Measurements from ENCODE around the gene NUP54. TPM values are rescaled to one million over a fixed set of nuclear protein-coding genes. Genes with fewer than 3 reads are reported as not detected.

Gene NUP54
- total and polyA plus RNA-seq, 2 of the 8 experiments (the other 6 are each of a cell fraction or from before 2014, with no cell fraction given): 51.4 to 103 TPM

DNA sequence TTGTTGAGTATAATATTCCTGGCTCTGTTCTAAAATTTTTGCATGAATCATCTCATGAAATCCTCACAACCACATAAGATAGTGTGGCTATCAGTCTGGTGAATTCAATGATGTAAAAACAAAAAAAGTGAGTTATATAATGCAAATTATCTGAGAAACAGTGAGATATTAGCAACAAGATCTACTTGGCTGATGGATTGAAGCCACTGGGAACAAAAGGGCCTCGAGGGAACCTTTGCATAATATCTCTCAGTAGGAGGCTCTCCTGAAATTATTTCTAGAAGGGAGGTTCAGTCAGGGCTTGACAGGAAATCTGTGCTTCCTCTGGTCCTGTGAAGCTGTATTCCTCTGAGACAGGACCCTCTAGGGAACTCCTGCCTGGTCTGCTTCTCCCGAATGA is 30.1 kb upstream of the NUP54 start:
- Histone ChIP-seq H2BK5ac (ENCODE audit: low read depth, low read length) (no peak overlapping the region), H3K4me3 (ENCODE audit: extremely low read depth in 1 of 4, insufficient read depth in 2 of 4, low read depth in 3 of 4, low read length in 4 of 4) (no peak overlapping the region), H2AK5ac (ENCODE audit: low read depth, low read length) (no peak overlapping the region), H3K18ac (ENCODE audit: extremely low read depth, low read length) (no peak overlapping the region), H3K23ac (ENCODE audit: insufficient read length) (no peak overlapping the region), H3K9me3 (ENCODE audit: insufficient read depth in 2 of 2, low read depth in 1 of 2, low read length in 1 of 2) (no peaks in the 10 kb centered on the region), H4K5ac (ENCODE audit: insufficient read length, low read depth, low read length) (no peak overlapping the region), H2BK120ac (replicated peaks; ENCODE audit: low read depth, low read length) (no peak overlapping the region), H2BK20ac (ENCODE audit: low read length) (no peak overlapping the region), H3K4me1 (replicated peaks in 1 of 4; ENCODE audit: control insufficient read depth in 3 of 4, insufficient read depth in 4 of 4, low read length in 3 of 4) (no peaks in the 10 kb centered on the region), H3K4ac (replicated peaks; ENCODE audit: insufficient read length, low read depth, low read length) (no peak overlapping the region), H2BK15ac (ENCODE audit: low read length) (no peak overlapping the region), H3K56ac (replicated peaks; ENCODE audit: insufficient read length, low read depth, low read length) (no peak overlapping the region), H4K91ac (replicated peaks; ENCODE audit: insufficient read length, low read length) (no peak overlapping the region), H4K8ac (ENCODE audit: extremely low read depth, insufficient read depth, low read length) (no peak overlapping the region), H3K79me1 (ENCODE audit: low read depth, low read length) (no peaks in the 10 kb centered on the region), H3K27me3 (replicated peaks in 1 of 4; ENCODE audit: control insufficient read depth in 3 of 4, extremely low read depth in 1 of 4, insufficient read depth in 3 of 4, low read length in 3 of 4) (no peaks in the 10 kb centered on the region), H3K79me2 (ENCODE audit: control insufficient read depth in 1 of 2, insufficient read depth in 2 of 2, low read length in 2 of 2) (no peaks in the 10 kb centered on the region), H4K20me1 (replicated peaks in 1 of 2; ENCODE audit: control insufficient read depth in 1 of 2, insufficient read depth in 2 of 2, low read length in 2 of 2) (peaks cover 0 to 2% of the 10 kb centered on the region in 2 experiments), H3K23me2 (ENCODE audit: low read depth, low read length) (no peaks in the 10 kb centered on the region), H3K9ac (replicated peaks in 1 of 4; ENCODE audit: extremely low read depth in 1 of 4, low read depth in 3 of 4, low read length in 3 of 4) (no peak overlapping the region), H2BK12ac (ENCODE audit: low read depth, low read length) (no peak overlapping the region), H3K4me2 (ENCODE audit: insufficient read depth in 1 of 2, low read depth in 2 of 2, low read length in 2 of 2) (no peak overlapping the region), H2AFZ (ENCODE audit: low read length) (no peak overlapping the region), H3K36me3 (ENCODE audit: control insufficient read depth in 2 of 4, insufficient read depth in 4 of 4, low read length in 3 of 4) (peaks cover 0 to 8% (median 2%) of the 10 kb centered on the region in 4 experiments; a peak in 2 of 8 replicates), H3K14ac (ENCODE audit: insufficient read length) (no peak overlapping the region), H3K27ac (ENCODE audit: low read depth, low read length) (no peak overlapping the region)
- DNase-seq (ENCODE audit: low read depth in 1 of 2, low spot score in 2 of 2) (no peak), FAIRE-seq (no peak)
- POLR2A ChIA-PET (ENCODE audit: partially characterized antibody): no interaction called here
- CTCF ChIA-PET (ENCODE audit: partially characterized antibody): interaction anchor here (0.6 to 9.0 kb wide), 11 partner anchors 20 to 327 kb away, joined by 3 to 153 read pairs (median 12); no protein-coding TSS in a partner anchor
- 85% methylated on average over 2 of the region's 2 CpGs; no CpG with 5 or more reads in 1 of the 2 experiments for whole genome bisulfite sequencing, 2 experiments (ENCODE audit: extremely low coverage in 1 of 2, insufficient coverage in 1 of 2, insufficient read length in 1 of 2, insufficient replicate concordance in 2 of 2, low coverage in 1 of 2, low lambda C conversion rate in 2 of 2, missing lambda C conversion rate in 1 of 2)
- no peak for TF ChIP-seq CBX8 (IDR thresholded peaks at IDR 0.05; ENCODE audit: borderline replicate concordance, low read depth, low read length)

All from H1 (cell line).